WTC11 (cell line): ENCODE data around the gene LSP1. TPM values are rescaled to one million over a fixed set of nuclear protein-coding genes. Genes with fewer than 3 reads are reported as not detected.

Experiments used
- ATAC-seq: fragments of 200-7000 bp; cut with Tn5 transposase; 2 replicates; pipeline ENCODE4 v1.10.0; 2021; ENCODE audit warnings: mild to moderate bottlenecking, moderate library complexity
- CTCF ChIA-PET: fragments of 300-600 bp; sonication (Branson Sonifier 250); formaldehyde crosslinking; loops from one replicate; lab custom pipeline; 2021; ENCODE audit warnings: antibody characterized with exemption; lab: Charles Lee
- POLR2A ChIA-PET: fragments of 350-600 bp; sonication (Branson Sonifier 250); formaldehyde crosslinking; loops from one replicate; lab custom pipeline; 2021; ENCODE audit warnings: antibody characterized with exemption; lab: Charles Lee
- DNase-seq: peaks from one replicate; pipeline ENCODE4 v3.0.0; 2021; ENCODE audit warnings: low spot score
- H3K27ac Mint-ChIP-seq: 2 replicates; pipeline ENCODE4 v1.8.0; 2021; ENCODE audit warnings: mixed read lengths
- H3K27me3 Mint-ChIP-seq: 2 replicates; pipeline ENCODE4 v1.8.0; 2021; ENCODE audit warnings: low read depth, mild to moderate bottlenecking, moderate library complexity, mixed read lengths
- H3K36me3 Mint-ChIP-seq: 2 replicates; pipeline ENCODE4 v1.8.0; 2021; ENCODE audit warnings: mixed read lengths
- H3K4me1 Mint-ChIP-seq: 2 replicates; pipeline ENCODE4 v1.8.0; 2022; ENCODE audit warnings: mixed read lengths
- H3K4me3 Mint-ChIP-seq: 2 replicates; pipeline ENCODE4 v1.8.0; 2021; ENCODE audit warnings: mild to moderate bottlenecking, moderate library complexity, mixed read lengths
- H3K9me3 Mint-ChIP-seq: 2 replicates; pipeline ENCODE4 v1.8.0; 2021; ENCODE audit warnings: mixed read lengths
- AR ChIP-seq: fragments of 250-450 bp; sonication (Bioruptor Pico); IDR thresholded peaks from 2 replicates; pipeline ENCODE4 v1.9.0; 2021; ENCODE audit warnings: mild to moderate bottlenecking
- ARID4B ChIP-seq: sonication (generic); formaldehyde crosslinking; IDR thresholded peaks from 2 replicates; pipeline ENCODE4 v1.8.0; 2023; ENCODE audit warnings: missing genetic modification reagents, mild to moderate bottlenecking, borderline replicate concordance
- CDX4 ChIP-seq: fragments of 250-450 bp; sonication (Bioruptor Pico); IDR thresholded peaks from 2 replicates; pipeline ENCODE4 v1.9.0; 2021; ENCODE audit warnings: moderate library complexity, mild to moderate bottlenecking, inconsistent platforms, borderline replicate concordance
- CTCF ChIP-seq: fragments of 200-600 bp; IDR thresholded peaks from 2 replicates; pipeline ENCODE4 v1.8.0; 2022; ENCODE audit warnings: antibody characterized with exemption
- GABPB1 ChIP-seq: sonication (generic); formaldehyde crosslinking; IDR thresholded peaks from 2 replicates; pipeline ENCODE4 v1.8.1; 2023; ENCODE audit warnings: mild to moderate bottlenecking, missing genetic modification reagents
- IRF2 ChIP-seq: sonication (generic); formaldehyde crosslinking; IDR thresholded peaks from 2 replicates; pipeline ENCODE4 v1.8.0; 2022; ENCODE audit warnings: low read depth, missing genetic modification reagents, borderline replicate concordance
- NR2C2 ChIP-seq: sonication (generic); formaldehyde crosslinking; IDR thresholded peaks from 2 replicates; pipeline ENCODE4 v1.8.0; 2022; ENCODE audit warnings: mild to moderate bottlenecking, missing genetic modification reagents
- SMAD3 ChIP-seq: sonication (generic); formaldehyde crosslinking; IDR thresholded peaks from 2 replicates; pipeline ENCODE4 v1.8.0; 2022; ENCODE audit warnings: missing genetic modification reagents, mild to moderate bottlenecking, borderline replicate concordance
- ZBTB21 ChIP-seq: sonication (generic); formaldehyde crosslinking; IDR thresholded peaks from 2 replicates; pipeline ENCODE4 v1.8.1; 2023; ENCODE audit warnings: mild to moderate bottlenecking, missing genetic modification reagents, borderline replicate concordance
- ZNF232 ChIP-seq: sonication (generic); formaldehyde crosslinking; IDR thresholded peaks from 2 replicates; pipeline ENCODE4 v1.8.0; 2022; ENCODE audit warnings: mild to moderate bottlenecking, missing genetic modification reagents
- ZNF263 ChIP-seq: sonication (generic); formaldehyde crosslinking; IDR thresholded peaks from 2 replicates; pipeline ENCODE4 v1.8.1; 2022; ENCODE audit warnings: low read depth, mild to moderate bottlenecking, moderate library complexity, missing genetic modification reagents
- total RNA-seq: library from RNA; stranded (reverse); gene quantifications from 3 replicates; pipeline ENCODE4 v1.2.3, GENCODE V29; 2021
- TF ChIP-seq, protein P1 (sequence below): sonication (generic); formaldehyde crosslinking; conservative IDR thresholded peaks from 2 replicates; pipeline ENCODE4 v1.8.1; 2023; ENCODE audit warnings: mild to moderate bottlenecking, low read depth, missing genetic modification reagents, moderate library complexity
- TF ChIP-seq, protein P2 (sequence below): fragments of 250-450 bp; sonication (Bioruptor Pico); IDR thresholded peaks from 2 replicates; pipeline ENCODE4 v2.1.2; 2022; ENCODE audit warnings: mild to moderate bottlenecking, moderate library complexity

Gene LSP1
- total RNA-seq, 1 experiment from 2014 or later = 0.77 TPM

- ChIA-PET CTCF (interaction anchor here (0.7 to 1.4 kb wide), 4 partner anchors 27 to 218 kb away, joined by 3 to 5 read pairs (median 4); no protein-coding TSS in a partner anchor), POLR2A (interaction anchor here (0.6 kb wide), 1 partner anchor 347 kb away, joined by 10 read pairs; no protein-coding TSS in a partner anchor)
- no peak for DNase-seq
- no peaks in the 10 kb centered on the region for H3K9me3 Mint-ChIP-seq
- H3K36me3 Mint-ChIP-seq = no peaks in the 10 kb centered on the region
- H3K4me1 Mint-ChIP-seq = no peaks in the 10 kb centered on the region
- H3K27ac Mint-ChIP-seq = no peak overlapping the region
- TF ChIP-seq GABPB1 (CRISPR knock-in tag) (no peak), NR2C2 (CRISPR knock-in tag) (0 out of 2 replicates have a peak, but pooled peaks have one; percentile 41), AR (CRISPR knock-in tag) (no peak)
- ATAC-seq = no peak
- H3K27me3 Mint-ChIP-seq = no peaks in the 10 kb centered on the region; the same call in 1 of the 2 replicates
- no peak overlapping the region for H3K4me3 Mint-ChIP-seq
Measured at GRCh38 chr11:1933416-1934334, 80.8 kb downstream of the LSP1 start.

DNA sequence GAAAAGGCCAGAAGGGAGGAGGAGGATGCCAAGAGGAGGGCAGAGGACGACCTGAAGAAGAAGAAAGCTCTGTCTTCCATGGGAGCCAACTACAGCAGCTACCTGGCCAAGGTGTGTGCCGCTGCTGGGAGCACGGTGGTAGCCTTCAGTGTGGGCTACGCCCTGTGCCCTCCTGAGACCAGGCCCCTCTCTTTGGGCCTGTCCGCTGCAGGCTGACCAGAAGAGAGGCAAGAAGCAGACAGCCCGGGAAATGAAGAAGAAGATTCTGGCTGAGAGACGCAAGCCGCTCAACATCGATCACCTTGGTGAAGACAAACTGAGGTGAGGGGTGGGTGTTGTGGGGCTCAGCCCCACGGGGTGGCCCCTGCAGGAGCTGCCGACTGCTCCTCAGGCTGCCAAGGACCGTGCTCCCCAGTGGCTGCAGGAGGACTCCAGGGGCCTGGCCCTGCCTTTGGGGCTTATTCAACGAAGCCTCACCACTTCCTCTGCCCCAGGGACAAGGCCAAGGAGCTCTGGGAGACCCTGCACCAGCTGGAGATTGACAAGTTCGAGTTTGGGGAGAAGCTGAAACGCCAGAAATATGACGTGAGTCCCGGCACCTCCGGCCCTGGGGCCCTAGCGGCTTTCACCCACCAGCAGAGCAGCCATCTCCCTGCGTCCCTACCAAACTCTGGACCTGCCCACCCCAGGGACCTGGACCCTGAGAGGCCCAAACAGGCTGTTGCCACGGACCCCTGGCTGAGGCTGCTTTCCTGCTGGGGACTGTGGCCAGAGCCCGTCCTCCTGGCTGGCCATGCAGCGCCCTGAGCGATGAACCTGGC lies 81.7 kb downstream of the LSP1 start:
- no peak for TF ChIP-seq CTCF
- no peak for TF ChIP-seq ZNF232
- no peak for TF ChIP-seq CDX4 (CRISPR knock-in tag)
- no peak for TF ChIP-seq ARID4B (CRISPR knock-in tag)
- no peak for TF ChIP-seq ZBTB21 (CRISPR knock-in tag)
- TF ChIP-seq SMAD3 (CRISPR knock-in tag) = no peak
- no peak for TF ChIP-seq ZNF263
- TF ChIP-seq IRF2 (CRISPR knock-in tag) = no peak
- TF ChIP-seq, protein P1, sequence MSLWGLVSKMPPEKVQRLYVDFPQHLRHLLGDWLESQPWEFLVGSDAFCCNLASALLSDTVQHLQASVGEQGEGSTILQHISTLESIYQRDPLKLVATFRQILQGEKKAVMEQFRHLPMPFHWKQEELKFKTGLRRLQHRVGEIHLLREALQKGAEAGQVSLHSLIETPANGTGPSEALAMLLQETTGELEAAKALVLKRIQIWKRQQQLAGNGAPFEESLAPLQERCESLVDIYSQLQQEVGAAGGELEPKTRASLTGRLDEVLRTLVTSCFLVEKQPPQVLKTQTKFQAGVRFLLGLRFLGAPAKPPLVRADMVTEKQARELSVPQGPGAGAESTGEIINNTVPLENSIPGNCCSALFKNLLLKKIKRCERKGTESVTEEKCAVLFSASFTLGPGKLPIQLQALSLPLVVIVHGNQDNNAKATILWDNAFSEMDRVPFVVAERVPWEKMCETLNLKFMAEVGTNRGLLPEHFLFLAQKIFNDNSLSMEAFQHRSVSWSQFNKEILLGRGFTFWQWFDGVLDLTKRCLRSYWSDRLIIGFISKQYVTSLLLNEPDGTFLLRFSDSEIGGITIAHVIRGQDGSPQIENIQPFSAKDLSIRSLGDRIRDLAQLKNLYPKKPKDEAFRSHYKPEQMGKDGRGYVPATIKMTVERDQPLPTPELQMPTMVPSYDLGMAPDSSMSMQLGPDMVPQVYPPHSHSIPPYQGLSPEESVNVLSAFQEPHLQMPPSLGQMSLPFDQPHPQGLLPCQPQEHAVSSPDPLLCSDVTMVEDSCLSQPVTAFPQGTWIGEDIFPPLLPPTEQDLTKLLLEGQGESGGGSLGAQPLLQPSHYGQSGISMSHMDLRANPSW (CRISPR knock-in tag) = no peak
- TF ChIP-seq, protein P2, sequence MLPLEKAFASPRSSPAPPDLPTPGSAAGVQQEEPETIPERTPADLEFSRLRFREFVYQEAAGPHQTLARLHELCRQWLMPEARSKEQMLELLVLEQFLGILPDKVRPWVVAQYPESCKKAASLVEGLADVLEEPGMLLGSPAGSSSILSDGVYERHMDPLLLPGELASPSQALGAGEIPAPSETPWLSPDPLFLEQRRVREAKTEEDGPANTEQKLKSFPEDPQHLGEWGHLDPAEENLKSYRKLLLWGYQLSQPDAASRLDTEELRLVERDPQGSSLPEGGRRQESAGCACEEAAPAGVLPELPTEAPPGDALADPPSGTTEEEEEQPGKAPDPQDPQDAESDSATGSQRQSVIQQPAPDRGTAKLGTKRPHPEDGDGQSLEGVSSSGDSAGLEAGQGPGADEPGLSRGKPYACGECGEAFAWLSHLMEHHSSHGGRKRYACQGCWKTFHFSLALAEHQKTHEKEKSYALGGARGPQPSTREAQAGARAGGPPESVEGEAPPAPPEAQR (CRISPR knock-in tag) = no peak
- Mint-ChIP-seq H3K36me3 (no peaks in the 10 kb centered on the region), H3K27me3 (no peaks in the 10 kb centered on the region; the same call in 1 of the 2 replicates), H3K27ac (no peak overlapping the region), H3K4me1 (no peaks in the 10 kb centered on the region), H3K9me3 (no peaks in the 10 kb centered on the region), H3K4me3 (no peak overlapping the region)
- no peak for DNase-seq
- POLR2A ChIA-PET = no interaction called here
- CTCF ChIA-PET = interaction anchor here (0.7 to 1.7 kb wide), 6 partner anchors 28 to 222 kb away, joined by 3 to 7 read pairs (median 4); no protein-coding TSS in a partner anchor
- no peak for ATAC-seq
